GM03348 (cell line): ENCODE data around the gene CCDC85C.

ENCODE experiments used
- DNase-seq: peaks from one replicate; pipeline ENCODE4 v3.0.0; 2012; ENCODE audit warnings: low spot score

CCDC85C gene

DNA sequence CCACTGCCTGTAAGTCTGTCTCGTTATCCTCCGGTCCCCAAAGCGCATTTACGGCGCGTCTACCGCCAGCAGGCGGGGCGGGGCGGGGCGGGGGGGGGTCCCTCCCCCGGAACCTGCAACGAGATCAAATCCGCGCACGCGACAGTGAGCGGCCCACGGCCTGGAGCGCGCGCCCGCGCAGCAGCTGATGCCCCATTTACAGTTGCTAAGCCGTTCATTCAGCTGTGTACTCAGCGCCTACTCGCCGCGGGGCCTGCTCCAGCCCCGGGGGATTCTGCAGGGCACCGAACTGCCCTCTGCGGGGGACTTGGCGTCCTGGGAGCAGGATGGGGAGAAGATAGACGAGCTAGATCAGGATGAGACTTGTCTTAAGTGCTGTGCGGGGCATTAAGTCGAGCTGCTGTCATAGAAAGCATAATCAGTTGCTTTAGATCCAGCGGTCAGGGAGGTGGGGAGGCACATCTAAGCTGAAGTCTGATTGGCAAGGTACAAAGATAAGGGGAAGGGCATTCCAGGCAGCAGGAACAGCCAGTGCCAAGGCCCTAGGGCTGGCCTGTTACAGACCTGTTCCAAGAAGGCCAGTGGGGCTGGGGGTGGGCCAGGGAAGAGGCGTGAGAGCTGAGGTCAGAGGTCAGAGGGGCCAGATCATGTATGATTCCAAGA is 1.4 kb upstream of the CCDC85C start:
- DNase-seq = peak; percentile 88

DNA sequence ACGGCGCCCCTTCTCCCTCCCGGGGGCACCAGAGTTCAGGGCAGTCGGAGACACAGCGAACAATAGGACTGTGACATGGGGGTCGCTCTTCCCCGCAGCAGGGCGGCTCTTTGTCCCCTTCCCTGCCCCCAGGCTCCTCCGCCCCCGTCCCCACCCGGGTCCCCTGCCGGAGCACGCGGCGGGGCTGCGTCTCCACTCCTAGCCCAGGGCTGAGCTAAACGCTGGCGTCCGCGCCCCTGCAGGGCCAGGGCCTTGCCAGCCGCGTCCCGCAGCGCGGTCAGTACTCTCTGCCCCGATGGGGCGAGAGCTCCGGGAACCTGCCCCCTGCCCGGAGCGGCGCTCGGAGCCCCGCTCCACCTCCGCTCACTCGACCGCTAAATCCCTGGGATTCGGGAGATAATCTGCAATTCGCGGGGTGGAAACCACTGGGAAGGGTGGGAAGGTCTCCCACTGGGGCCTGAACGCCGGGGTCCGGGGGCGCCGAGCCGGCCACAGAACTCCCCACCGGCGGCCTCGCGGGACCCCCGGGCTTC is 825 bp upstream of the CCDC85C start:
- DNase-seq = peak; percentile 71

DNA sequence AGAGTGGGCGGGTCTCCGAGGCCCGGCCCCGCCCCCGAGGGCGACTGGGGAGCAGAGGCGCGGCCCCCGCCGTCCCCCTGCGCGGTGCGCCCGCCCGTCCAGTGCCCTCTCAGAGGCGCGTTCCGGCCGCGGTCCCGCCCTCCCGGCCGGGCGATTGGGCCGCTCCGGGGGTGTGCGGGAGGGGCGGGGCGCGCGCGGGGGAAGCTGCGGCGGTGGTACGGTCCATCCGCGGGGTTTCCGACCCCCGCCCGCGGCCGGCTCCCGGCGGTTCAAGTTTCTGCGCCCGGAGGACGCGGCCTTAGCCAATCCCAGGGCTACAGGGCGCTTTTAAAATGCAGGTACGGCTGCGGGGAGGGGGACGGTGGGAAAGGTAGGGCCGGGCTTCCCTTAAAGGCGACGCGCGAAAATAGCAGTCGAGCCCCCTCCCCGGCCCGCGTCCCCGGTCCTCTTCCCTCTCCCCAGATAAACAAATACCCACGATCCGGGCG is 315 bp upstream of the CCDC85C start:
- peak; percentile 100 for DNase-seq

DNA sequence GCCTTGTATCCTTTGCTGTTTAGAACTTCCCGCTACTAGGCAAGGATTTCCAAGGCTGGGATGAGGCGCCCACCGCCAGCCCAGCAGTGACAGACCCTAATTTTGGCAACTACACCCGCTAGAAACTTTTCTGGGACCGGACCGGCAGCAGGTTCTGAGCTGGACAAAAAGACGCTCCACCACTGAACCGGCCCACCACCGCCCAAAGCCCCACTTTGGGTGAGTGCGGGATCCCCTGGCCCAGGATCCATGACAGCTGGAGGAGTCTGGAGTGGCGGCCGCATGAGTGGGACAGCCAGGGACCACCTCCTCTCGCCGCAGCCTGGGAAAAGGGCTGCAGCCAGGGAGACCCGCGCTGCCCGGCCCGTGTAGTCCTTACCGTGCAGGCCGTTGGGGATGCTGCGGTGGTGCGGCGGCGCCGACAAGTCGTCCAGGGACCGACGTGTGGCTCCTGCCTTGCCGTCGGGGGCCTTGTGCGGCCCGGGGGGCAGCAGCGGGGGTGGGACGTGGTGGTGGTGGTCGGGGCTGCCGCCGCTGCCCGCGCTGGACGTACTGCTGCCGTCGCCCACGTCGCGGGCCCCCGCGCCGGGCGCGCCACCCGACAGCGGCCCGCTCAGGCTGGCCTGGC is 1.1 kb downstream of the CCDC85C start:
- DNase-seq = no peak

DNA sequence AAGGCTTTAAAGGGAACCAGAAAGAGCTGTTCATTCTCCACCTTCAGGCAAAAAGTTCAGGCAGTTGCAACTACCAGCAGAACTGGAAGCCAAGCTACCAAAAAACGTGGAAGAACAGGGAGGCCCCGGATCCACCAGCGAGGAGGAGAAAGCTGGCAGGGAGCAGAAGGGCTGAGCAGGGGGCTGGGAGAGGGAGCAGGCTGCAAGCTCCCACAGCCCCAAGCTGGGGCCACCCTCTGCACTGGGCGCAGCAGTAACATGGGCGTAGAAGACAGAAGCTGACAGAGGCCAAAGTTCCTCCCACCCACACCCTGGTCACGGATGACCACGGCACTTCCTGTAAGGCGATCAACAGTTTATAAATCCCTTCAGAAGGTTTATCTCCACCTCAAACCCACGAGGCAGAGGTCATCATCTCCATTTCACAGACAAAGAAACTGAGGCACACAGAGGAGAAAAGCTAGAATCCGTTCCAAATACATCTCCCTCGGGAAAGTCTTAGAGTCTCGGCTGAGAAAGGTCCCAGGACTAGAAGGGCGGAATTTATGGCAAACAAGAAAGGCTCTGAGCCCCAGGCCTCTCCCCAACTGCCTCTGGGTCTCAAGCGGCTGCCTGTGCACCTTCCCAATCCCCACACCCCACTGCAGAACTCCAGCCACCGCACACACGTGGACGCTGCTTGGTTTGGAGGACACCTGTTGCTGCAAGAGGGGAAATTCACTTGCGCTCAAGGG is 1.8 kb downstream of the CCDC85C start:
- peak; percentile 36 for DNase-seq

DNA sequence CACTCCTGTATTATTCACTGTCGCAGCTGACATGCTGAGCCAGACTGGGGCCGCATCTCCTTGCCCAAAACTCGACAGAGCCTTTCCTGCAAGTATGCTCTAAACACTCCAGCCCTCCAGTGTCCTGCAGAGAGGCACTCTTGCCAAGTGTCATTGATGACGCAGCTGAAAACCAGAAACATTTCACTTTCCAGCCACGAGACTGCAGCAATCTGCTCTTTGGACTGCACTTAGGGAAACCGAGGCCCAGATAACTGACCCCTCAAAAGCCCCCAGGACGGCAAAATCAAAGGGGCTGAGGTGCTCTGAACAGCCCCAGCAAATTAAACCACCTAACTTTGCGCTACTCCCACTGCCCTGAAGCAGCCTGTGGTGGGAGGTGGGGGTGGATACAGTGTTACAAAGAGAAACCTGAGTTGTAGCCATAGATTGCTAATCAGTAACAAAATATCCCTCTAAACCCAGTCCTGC is 2.6 kb downstream of the CCDC85C start:
- DNase-seq = no peak

DNA sequence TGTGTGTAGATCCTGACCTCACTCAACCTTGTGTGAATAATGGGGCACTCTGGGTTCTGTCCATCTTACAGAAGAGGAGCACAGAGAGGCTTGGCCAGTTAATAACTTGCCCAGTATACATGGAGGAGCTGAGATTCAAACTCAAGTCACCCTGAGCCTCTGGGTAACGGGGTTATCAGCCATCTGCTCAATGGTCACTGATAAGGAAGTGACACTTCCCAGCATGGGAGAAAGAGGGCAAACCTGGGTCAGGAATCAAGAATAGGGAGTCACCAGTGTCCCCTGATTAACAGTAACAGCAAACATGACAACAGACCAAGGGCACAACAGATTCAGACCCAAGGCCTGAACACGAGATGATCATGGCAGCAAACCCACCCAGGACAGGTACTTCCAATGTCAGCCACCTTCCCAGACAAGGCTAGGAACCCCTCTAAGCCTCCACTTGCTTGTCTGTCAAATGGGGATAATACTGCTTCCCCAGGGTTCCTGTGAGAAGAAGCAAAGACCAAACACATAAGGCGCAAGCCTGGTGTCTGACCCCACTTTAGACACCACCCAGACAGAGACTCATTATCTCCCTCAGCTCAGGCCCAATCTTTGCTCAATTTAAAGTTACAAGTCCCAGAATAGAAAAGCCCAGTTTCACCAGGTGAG is 3.6 kb downstream of the CCDC85C start:
- DNase-seq = no peak

DNA sequence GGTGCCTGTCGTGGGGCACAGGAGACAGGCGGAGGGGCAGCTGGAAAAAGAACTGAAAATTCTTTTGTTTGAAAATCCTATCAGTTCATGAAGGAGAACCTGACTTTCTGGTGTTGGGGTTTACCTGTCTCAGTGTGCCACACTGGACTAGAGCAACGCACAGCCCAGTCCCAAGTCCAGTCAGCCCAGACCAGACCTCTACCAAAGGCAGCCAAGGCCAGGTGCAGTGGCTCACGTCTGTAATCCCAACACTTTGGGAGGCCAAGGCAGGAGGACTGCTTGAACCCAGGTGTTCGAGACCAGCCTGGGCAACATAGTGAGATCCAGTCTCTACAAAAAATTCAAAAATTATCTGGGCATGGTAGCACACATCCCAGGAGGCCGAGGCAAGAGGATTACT is 4.6 kb downstream of the CCDC85C start:
- no peak for DNase-seq

DNA sequence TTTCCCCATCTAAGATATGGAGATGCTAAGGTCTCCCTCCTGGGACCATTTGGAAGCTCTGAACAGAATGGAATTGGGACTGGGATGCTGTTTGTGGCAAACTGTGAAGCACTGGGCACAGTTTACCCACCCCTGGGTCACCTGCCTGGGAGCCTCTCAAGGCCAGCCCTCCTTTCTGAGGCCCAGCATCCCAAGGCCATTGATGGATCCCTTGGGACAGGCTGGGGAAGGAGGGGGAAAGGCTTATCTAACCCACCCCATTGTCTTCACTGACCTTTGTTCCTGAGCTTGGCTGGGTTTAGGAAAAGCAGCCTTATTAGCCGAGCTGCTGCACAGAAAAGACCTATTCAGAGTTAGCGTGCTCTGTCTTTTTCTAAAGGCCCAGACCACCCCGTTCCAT is 5.2 kb downstream of the CCDC85C start:
- no peak for DNase-seq

DNA sequence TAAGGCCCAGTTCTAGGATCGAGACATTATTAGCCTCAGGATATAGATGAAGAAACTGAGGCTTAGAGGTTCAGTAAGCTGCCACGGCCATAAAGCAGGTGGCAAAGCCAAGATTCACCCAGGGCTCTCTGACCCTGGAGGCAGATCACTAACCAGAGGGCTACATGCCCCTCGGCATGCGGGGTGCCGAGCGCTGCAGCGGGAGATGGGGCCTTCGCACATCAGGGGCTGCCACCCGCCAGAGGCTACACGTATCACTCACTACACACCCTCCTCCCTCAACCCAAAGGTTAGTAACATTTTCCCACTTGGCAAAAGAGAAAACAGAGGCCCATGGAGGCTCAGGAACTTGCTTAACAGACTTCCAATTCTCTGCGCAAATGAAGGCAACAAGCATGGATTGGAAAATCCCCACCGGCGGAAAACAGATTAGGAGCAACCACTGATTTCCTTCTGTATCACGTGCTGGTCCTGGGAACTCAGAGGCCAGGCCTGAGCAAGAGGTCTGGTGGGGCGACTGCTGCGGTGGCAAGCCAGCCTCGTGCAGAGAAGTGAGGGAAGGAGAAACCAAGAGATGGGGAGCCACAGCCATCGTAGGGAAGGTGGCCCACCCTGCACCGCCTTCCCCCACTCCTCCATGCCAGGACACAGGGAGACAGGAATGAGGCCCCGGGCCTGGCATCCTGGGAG is 6.0 kb downstream of the CCDC85C start:
- DNase-seq = no peak

DNA sequence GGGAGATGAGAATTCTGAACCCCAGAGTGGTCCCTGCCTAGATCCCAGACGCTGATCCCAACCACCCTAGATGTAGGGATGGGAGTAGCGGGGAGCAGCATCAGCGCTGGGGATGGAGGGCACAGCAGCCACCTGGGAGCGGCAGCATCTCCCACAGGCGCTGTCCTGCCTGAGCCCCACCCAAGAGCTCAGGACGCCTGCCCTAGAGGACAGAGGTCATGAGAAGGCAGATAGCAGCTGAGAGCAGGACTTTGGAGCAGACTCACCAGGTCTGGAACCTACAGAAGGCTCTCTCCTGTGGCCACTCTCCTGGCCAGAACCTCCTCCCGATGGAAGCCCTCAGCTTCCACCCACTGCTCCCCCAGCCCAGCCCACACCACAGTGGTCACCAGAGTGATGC is 7.2 kb downstream of the CCDC85C start:
- DNase-seq = no peak

DNA sequence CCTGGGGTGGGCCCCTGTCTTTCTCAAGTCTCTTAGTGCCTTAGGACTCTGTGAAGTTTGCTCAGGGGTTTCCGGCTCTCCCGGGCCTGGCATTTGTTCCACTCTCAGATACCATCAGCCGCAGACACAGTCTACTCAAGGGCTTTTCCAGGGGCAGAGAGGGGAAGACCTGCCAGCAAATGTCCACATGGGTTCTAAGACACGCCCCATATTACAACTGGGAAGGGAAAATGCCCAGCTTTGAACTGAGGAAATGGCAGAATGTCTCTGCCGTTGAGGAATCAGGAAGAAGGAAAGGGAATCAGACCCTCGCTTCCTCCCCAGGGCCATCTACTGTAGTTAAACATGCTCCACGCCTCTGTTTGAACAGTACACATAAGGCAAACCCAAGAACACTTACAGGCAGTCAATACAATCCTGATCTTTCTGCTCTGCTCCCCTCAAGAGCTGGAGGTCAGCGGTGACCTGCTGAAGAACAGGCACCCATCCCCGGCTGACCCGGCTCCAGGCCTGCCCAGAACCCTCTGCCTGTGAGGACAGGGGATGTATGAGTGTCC is 7.9 kb downstream of the CCDC85C start:
- no peak for DNase-seq

DNA sequence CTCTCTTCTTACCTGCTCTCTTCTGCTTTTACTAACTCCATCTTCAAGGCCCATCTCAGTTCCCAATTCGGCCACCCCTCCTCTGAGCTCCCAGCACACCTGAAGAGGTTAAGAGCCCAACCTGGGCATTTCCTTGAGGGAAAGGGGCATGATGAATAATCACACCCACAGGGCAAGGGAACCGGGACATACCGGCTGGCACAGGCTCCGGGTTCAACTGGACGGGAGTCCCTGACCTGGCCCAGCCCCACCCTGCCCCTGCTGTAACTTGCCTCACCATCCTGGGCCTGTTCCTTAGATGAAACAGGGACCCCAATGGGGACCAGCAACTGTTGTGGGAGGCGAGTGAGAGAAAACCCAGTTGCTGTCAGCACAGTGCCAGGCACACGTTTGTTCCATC is 8.5 kb downstream of the CCDC85C start:
- no peak for DNase-seq

DNA sequence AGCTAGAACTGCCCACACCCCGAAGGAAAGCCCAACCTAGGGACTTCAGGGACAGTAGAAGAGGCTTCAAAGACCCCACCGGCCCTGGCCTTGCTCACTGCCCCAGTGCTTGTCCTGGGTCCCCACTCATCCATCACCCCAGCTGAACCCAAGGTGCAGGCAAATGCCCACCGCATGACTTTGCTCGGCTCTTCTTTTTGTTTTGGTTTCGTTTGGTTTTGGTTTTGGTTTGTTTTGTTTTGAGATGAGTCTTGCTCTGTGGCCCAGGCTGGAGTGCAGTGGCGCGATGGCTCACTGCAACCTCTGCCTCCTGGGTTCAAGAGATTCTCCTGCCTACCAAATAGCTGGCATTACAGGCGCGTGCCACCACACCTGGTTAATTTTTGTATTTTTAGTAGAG is 9.0 kb downstream of the CCDC85C start:
- no peak for DNase-seq

DNA sequence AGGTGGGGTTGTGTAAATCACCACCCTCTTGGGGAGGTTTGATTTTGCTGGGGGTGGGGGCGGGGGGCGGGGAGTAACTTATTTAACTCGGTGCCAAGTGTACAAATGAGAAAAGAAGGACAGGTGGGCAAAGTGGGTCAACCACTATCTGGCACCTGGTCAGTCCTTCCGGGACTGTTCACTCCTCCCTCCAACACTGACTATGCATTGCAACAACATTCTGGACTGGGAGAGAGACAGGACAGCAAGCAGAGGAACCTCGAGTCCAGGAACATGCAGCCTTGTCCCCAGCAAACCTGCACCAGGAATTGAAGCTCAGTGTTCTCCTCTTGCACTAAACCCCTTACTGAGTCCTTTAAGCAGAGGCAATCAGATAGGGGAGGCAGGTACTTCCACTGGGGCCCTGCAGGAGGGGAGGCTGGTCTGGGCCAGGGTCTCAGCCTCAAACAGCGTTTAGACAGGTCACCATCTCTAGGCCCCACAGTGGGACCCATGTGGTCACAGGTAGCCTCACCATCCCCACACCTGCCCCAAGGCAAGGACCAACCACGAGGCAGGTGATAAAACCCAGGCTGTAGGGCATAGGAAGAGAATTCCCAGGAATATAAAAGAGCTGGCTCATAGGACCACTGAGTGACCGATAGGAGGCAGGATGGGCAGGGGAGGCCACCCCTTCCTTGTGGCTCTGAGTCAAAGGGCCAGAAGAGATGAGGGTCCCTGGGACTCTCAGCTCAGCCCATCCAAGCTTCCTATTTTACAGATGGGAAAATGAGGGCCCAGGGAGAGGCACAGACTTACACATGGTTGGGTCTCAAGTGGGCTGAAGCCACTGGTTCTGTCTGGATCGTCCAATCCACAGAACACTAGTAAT is 9.8 kb downstream of the CCDC85C start:
- DNase-seq = no peak

DNA sequence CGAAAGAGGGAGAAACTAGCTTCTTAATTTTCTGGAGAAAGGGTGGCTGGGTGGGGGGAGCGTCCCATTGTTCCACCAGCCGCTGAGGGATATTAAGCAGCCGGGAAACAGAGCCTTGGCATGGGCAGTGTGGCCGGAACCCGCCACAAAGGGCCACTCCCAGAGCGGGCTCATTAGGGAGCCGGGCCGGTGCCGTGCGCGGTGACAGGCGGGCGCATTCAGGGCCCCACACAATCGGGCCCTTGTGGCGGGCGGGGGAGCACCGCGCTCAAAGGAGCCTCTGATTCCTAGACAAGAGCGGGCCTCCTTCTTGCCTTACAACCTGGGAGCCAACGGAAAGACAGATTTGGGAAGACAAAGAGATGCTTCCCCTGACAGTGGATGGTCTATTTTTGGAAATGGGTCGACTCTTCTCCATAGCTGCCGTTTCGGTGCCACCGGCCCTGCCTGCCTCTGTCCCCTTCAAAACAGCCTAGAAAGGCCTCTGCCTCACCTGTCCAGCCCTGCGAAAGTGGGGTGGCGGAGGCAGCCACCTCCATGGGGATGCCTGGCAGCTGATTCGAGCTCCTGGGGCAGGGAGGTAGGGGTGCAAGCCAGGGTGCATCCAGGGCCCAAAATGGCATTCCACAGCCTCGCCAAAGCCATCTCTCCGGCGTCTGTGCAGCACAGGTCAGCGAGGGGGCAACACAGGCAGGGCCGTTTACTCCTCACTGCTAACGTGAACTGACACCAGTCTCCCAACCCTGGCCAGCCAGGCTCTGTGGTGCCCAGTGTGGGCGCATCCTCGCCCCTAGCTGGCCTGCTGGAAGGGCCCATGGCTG is 10.9 kb downstream of the CCDC85C start:
- DNase-seq = no peak

DNA sequence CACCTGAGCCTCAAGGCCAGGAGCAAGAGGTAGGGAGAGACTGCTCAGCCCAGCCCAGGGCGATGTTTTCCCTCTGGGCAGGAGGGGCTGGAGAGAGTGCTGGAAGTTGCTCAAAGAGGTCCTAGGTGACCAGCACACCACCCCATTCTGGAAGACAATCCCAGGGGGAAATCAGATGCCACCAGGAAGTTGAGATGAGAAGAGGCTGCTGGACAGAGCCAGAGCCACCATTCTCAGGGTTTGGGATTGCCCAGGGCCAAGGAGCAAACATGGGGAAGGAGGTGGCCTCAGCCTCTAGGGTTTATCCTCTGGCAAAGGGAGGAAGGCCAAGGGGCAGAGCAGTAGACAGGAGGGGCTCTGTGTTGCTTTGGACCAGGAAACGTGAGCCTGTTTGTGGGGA is 11.6 kb downstream of the CCDC85C start:
- no peak for DNase-seq

DNA sequence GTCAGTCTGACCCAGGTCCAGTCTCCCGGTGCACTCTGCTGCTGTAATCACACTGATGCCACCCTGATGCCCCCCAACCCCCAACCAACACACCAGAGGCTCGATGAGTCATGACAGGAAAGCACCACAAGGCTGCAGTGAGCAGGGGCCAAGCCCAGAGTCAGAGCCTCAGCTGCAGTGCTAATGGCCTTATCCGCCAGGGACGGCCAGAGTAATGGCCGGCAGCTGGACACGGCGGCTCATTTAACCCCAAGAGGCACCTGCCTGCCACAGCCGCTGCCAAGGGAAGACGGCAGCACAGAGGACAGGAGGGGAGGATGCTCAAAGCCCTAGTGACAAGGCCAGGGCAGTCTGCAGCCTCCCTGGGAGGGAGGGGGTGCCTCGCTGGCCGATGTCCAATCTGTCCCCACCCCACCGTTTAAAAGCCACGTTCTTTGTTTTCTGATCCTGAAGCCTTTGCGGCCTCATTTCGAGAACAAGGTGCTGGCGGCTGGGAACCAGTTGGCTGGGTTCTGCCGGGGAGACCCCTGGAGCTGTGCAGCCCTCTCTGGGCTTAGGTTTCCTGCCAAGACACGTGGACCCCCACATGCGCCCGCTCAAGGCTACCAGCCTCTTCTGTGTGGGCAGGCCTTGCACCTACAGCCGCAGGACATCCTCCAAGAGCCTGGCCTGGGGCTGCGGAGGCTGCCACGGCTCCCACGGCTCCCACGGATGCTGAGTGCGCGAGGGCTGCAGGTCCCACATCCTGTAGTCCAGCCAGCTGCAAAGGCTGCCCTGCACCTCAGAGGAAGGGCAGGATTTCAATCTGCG is 13.1 kb downstream of the CCDC85C start:
- DNase-seq = peak; percentile 67
